Lower leg skin (tissue), 3 donors: ENCODE results near the gene ARHGEF19.

Source experiments
- POLR2A ChIP-seq, 2 donors: fragments of 450-650 bp; IDR thresholded peaks; one replicate each; pipeline ENCODE4 v1.6.1; 2016 to 2017; ENCODE audit warnings: antibody characterized with exemption in 2 of 2, mild to moderate bottlenecking in 1 of 2, moderate library complexity in 1 of 2
- TF ChIP-seq, protein P1 (sequence below), 3 donors: fragments of 450-650 bp; IDR thresholded peaks; one replicate each; pipeline ENCODE4 v1.5.1; 2016; ENCODE audit warnings: antibody characterized with exemption in 3 of 3, mild to moderate bottlenecking in 3 of 3, moderate library complexity in 2 of 3

DNA sequence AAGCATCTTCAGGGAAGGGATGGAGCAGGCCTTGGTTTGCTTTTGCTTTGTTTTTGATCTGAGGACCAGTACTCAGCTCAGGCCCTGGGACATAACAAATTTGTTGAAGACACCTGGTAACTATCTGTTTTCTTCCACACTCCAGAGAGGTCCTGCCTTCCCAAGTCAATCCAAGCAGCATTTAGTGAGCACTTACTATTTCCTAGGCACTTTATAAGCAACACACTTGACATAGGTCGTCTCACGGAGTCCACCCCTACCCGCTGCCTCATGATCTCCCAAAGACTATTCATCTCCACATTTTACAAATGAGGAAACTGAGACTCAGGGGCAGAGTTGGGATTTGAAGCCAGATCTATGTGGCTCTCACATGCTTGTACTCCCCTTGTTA is 42.2 kb downstream of the ARHGEF19 start:
- TF ChIP-seq, protein P1, sequence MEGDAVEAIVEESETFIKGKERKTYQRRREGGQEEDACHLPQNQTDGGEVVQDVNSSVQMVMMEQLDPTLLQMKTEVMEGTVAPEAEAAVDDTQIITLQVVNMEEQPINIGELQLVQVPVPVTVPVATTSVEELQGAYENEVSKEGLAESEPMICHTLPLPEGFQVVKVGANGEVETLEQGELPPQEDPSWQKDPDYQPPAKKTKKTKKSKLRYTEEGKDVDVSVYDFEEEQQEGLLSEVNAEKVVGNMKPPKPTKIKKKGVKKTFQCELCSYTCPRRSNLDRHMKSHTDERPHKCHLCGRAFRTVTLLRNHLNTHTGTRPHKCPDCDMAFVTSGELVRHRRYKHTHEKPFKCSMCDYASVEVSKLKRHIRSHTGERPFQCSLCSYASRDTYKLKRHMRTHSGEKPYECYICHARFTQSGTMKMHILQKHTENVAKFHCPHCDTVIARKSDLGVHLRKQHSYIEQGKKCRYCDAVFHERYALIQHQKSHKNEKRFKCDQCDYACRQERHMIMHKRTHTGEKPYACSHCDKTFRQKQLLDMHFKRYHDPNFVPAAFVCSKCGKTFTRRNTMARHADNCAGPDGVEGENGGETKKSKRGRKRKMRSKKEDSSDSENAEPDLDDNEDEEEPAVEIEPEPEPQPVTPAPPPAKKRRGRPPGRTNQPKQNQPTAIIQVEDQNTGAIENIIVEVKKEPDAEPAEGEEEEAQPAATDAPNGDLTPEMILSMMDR (IDR thresholded peaks at IDR 0.05): no peak
- no peak for TF ChIP-seq POLR2A (IDR thresholded peaks at IDR 0.05)
